H1 (cell line): Measurements from ENCODE around the gene CEP128. TPM values are rescaled to one million over a fixed set of nuclear protein-coding genes. Genes with fewer than 3 reads are reported as not detected.

Experiments
- CHD7 ChIP-seq: fragments of 300-600 bp; sonication (generic); IDR thresholded peaks from 2 replicates; pipeline ENCODE4 v1.7.1; 2012; ENCODE audit warnings: low read length, moderate library complexity, mild to moderate bottlenecking, inconsistent platforms; ENCODE audit not compliant: insufficient replicate concordance
- JUN ChIP-seq: IDR thresholded peaks from 2 replicates; pipeline ENCODE4 v1.6.1; 2011; ENCODE audit warnings: low read depth, mild to moderate bottlenecking, improper control_type of control experiment, low read length
- polyA plus RNA-seq, 7 experiments: library from polyadenylated mRNA; depleted of rRNA in 3 of 7; stranded (reverse) in 5 of 7; unstranded in 2 of 7; fragments of >200 nt in 5 of 7; fragments of 200-250 nt in 2 of 7; gene quantifications; 1 replicate in 5 of 7; 2 replicates in 1 of 7; 4 replicates in 1 of 7; pipeline versions ENCODE4 v1.2.1 to v1.2.3, GENCODE V29; 2011 to 2013; ENCODE audit warnings: missing spikeins in 2 of 7, mixed read lengths in 2 of 7
- total RNA-seq: library from RNA; stranded (reverse); fragmentation: NEBNext Ultra II Directional; extraction: Animal tissue kit (Norgen Biotek cat#: 25700); gene quantifications from 2 replicates; pipeline ENCODE4 v1.2.1, GENCODE V29; 2021

The CEP128 gene
- total and polyA plus RNA-seq, 2 of the 8 experiments (the other 6 are each of a cell fraction or from before 2014, with no cell fraction given), result 1.9 to 17.0 TPM

GRCh38 chr14:80618751-80619329 lies 322.7 kb downstream of the CEP128 start (continued):
- no peak for TF ChIP-seq CHD7
- TF ChIP-seq JUN, result no peak
- TF ChIP-seq, all 59 proteins: peak for 0
